GM12864 (cell line): ENCODE results near the gene NTF3.

ENCODE experiments used
- DNase-seq: peaks from one replicate; pipeline ENCODE4 v3.0.0-alpha.2; 2011; ENCODE audit warnings: low read depth
- H3K4me3 ChIP-seq: 2 replicates; pipeline ENCODE4 v1.5.1; 2011; ENCODE audit warnings: mild to moderate bottlenecking, low read depth, low read length, control low read depth
- TF ChIP-seq, protein P1 (sequence below): IDR thresholded peaks from 2 replicates; pipeline ENCODE4 v1.5.1; 2011; ENCODE audit warnings: low read depth, mild to moderate bottlenecking, moderate library complexity, low read length, control low read depth, inconsistent platforms; ENCODE audit errors: missing control alignments

NTF3 gene

GRCh38 chr12:5458229-5459050, 26.5 kb downstream of the NTF3 start:
- no peak overlapping the region for H3K4me3 ChIP-seq

DNA sequence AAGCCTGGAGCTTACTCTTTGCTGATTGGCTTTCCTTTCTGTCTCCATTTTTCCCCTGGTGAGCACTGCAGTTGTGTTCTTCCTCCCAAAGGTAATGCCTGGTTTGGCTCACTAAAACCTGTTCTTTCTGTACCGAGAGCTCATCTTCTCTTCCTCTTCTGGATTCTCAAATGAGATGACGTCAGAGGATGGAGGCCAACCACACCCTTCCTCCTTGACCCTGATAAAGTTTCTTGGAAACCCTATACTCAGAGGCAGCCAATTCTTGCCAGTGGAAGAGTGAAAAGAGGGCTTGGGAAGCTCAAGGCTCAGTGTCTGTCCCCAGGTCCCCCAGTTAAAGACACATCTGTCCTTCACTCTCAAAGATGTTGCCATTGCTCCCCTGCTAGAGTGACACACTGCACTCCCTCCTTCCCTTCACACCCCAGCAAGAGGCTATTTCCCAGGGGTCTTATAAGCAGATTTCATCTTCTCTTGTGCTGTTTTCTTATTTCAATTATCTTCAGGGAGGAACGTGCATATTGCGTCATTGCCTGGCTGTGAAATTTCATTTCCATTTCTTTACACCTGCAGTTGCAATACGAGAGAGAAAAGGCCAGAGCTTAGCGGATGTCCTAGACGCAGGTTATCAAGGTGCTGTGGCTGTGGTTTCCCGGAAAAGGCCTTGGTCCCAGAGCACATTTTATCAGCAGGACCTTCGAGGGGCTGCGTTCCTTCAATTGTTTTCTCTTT, 27.3 kb downstream of the NTF3 start:
- no peak for DNase-seq

More at GRCh38 chr12:5458229-5459050, 26.5 kb downstream of the NTF3 start:
- TF ChIP-seq, protein P1, sequence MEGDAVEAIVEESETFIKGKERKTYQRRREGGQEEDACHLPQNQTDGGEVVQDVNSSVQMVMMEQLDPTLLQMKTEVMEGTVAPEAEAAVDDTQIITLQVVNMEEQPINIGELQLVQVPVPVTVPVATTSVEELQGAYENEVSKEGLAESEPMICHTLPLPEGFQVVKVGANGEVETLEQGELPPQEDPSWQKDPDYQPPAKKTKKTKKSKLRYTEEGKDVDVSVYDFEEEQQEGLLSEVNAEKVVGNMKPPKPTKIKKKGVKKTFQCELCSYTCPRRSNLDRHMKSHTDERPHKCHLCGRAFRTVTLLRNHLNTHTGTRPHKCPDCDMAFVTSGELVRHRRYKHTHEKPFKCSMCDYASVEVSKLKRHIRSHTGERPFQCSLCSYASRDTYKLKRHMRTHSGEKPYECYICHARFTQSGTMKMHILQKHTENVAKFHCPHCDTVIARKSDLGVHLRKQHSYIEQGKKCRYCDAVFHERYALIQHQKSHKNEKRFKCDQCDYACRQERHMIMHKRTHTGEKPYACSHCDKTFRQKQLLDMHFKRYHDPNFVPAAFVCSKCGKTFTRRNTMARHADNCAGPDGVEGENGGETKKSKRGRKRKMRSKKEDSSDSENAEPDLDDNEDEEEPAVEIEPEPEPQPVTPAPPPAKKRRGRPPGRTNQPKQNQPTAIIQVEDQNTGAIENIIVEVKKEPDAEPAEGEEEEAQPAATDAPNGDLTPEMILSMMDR = no peak
- no peak for DNase-seq

DNA sequence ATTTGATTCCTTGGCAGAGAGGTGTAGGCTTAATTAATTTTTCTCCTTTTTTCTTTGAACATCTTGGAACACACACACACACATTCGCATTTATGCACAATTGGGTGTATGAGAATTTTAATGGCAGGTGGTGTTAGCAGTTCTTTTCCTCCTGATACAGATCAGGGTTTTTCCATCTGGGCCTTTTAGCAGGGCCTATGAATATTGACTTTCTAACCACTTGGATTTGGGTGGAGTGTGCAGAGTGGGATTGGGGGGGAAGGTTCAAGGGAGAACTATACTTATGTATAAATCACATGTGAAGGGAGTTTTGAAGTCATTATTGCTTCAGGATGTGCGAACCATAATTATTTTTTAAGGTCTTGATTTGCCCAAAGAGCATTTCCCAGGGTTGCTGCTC, 28.9 kb downstream of the NTF3 start:
- TF ChIP-seq, protein P1 = no peak
- no peak for DNase-seq
- H3K4me3 ChIP-seq = no peak overlapping the region

More for the DNA sequence above, 27.3 kb downstream of the NTF3 start:
- TF ChIP-seq, protein P1 = no peak
- H3K4me3 ChIP-seq = no peak overlapping the region

DNA sequence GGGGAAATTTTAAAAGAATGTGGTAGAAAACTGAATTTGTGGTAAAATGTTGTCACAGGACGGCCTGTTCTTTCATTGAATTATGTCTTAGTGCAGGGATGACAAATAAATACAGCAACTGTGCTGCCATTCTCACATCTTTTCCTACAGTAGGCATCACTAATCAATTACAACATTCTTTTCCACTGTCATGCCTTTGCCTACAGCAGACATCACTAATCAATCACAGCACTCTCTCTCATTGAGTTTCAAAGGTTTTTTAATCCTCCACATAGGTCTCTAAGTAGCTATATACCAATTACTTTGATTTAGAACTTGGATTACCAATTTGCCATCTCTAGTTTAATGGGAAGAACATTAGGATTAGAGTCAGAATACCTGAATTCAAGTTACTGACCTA, 30.1 kb downstream of the NTF3 start:
- TF ChIP-seq, protein P1 = no peak
- H3K4me3 ChIP-seq = no peak overlapping the region
- DNase-seq = no peak

DNA sequence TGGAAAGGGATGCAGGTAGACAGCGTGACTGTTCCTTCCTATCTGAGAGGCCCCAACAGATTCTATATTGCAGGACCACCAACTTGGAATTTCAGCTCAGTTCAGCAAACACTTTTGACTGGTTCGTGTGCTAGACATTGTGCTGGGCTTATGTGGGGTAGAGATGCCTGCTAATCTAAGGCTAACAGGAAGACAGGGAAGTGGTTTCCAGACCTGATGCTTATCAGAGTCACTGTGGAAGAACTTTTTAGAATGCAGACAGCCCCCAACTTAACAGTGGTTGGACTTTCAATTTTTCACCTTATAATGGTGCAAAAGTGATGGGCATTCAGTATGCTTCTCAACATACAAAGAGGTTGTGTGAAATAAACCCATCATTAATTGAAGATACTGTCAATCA, 32.2 kb downstream of the NTF3 start:
- DNase-seq = no peak
- TF ChIP-seq, protein P1 = no peak
- no peak overlapping the region for H3K4me3 ChIP-seq

DNA sequence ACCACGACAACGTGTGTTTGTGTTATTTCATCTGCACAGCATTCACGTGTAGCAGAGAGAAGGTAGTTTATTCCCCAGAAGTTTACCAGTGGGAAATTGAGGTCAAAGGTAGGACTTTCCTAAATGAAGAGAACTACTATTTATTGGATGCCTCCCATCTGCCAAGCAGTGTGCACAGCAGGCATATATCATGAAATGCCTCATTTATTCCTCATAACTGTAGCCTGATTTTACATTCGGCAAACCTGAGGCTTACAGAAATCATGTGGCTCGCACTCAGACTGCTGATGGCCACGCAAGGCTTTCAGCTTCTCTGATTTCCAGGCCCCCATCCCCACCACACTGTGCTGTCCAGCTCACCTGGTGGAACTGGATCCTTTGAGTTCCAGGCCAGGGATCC, 33.5 kb downstream of the NTF3 start:
- DNase-seq = no peak
- TF ChIP-seq, protein P1 = no peak
- no peak overlapping the region for H3K4me3 ChIP-seq

DNA sequence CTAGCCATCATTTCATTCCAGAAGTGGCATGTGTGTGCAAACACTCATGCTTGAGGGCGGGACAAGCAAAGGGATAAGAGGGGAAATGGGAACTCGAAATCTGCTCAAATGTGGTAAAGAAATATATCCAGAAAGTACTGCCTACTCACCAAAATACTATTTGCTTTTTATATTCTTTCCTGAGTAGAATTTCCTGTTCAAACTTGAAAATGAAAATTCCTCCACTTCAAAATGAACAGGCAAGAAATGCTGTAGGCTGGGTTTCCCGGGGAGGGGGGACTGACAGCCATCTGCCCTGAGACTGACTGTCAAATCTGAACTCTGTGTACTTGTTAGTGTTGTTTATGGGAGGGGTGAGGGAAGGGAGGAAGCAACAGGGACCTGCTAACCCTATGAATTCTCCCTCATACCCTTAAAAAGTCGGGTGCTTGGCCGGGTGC, 34.6 kb downstream of the NTF3 start:
- no peak for DNase-seq
- TF ChIP-seq, protein P1 = no peak
- no peak overlapping the region for H3K4me3 ChIP-seq
